NCI-H128 (cell line): ENCODE results near the gene SH3BP4.
A peak's percentile ranks its signal among the peaks of the same experiment; 100 is the strongest.

Experiments
- DNase-seq: peaks from one replicate; lab custom pipeline; 2025; ENCODE audit not compliant: unreplicated experiment; lab: John Stamatoyannopoulos, UW

SH3BP4 gene

DNA sequence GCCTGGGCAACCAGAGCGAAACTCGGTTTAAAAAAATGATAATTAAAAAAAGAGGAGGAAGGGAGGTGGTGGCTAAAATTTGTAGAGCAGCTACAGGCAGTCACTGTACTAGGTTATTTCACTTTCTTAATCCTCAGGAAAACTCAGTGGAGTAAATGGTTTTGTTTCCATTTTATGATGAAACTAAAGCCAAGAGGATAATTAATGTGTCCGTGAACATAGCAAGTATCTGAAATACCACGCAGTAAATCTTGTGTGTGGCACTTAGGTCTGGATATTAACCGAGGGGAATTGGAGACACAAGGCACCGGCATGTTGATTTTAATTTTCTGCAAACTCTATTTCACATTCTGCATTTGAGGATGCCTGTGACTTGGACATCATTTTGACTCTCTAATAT is 14.5 kb downstream of the SH3BP4 start:
- DNase-seq: no peak

DNA sequence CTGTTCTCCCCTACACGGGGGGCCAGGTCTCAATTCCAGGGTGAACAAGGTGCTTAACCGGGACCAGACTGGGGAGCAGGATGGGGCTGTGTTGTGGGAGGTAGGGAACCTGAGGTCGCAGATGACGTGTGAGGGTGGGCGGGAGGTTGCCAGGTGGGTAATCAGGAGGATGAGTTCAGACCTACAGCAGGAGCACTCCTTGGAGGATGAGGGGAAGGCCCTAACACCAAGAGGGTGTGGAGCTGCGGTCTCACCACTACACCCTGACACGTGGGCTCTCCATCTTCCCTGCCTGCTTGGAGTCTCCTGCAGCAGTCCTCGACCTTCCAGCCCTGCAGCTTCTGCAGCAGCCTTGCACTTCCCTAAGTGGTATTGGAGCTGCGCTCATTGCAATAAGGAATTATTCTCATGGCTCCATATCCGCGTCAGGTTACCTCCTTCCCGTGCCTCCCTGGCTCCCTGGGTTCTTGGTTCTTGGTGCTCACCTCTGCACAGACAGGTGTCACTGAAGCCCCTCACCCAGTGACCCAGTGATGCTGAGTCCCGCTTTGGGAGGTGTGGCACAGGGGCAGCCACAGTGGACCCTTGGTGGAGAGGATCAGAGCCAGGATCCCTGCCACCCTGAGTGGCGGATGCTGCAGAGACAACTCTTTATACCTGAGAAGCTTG is 15.5 kb downstream of the SH3BP4 start:
- no peak for DNase-seq

DNA sequence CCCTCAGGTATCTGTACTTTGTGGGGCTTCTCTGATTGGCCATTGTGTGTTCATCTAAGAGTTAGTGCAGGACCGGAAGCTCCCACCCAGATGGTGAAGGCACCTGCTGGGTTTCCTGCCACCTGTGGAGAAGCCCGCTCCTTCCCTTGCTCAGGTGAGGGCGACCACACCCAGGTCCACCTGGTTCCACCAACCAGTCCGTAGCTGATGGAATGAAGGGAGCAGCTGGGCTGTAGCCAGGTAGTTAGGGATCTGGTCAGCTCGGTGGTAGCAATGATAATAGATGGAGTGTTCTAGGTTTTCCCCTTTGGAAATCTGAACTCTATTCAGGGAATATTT is 16.0 kb downstream of the SH3BP4 start:
- DNase-seq: no peak

DNA sequence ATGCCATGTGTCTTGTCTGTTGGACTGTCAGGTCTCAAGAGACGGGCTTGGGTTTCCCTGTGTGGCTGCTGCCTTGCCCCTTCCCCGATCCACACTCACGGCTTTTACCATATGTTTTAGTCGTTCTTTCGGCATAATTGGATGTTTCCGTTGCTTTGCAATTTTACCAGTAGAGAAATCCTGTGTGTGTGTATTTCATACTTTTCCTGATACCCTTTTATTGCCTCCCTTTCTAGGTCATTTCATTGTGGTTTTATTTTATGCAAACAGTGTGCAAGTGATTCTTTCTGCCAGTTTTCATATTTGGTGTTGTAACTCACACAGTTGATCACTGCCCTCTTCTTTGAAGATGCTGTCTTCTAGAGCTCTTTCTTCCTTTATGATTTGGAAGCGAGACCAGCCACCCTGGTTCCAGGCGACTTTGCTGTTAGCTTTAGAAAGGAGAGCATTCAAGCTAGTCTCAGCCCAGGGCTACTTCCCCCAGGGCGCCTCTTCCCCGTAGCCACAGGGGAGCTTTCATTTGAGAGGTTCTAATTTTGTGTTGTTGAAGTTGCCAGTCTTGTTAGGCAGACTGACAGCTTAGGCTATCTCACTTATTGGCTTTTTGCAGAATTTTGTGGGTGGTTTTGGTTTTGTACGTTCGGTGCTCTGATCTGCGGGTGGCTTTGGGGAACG is 17.0 kb downstream of the SH3BP4 start:
- no peak for DNase-seq

DNA sequence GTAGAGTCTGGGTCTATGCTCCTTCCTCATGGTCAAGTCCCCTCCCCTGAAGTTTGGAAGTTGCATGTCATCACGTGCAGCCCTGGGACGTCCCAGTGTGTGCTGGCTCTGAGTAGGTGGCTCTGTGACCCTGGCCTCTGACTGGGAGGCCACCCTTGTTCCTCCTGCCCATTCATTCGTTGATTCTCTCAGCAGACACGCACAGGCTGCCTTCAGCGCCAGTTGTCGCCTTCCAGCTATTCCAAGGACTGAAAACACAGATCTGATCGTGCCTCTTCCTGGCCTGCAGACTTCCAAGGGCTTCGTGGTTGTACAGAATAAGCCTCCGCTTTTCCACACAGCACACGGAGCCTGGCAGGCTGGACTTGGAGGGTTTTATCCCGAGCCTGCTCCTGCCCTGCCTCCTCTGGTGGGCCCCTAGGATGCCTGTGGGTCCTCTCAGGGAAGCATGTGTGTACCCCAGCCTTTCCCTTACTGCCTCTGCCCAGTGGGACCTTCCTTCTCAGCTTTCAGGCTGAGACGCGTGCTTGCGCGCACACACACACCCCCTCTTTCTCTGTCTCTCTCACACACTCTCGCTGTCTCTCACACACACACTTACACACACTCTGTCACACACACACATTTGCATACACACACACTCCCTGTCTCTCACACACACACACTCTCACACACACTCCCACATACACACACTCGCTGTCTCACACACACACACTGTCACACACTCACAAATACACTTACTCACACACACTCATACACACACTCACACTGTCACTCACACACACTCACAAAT is 17.7 kb downstream of the SH3BP4 start:
- DNase-seq: no peak

DNA sequence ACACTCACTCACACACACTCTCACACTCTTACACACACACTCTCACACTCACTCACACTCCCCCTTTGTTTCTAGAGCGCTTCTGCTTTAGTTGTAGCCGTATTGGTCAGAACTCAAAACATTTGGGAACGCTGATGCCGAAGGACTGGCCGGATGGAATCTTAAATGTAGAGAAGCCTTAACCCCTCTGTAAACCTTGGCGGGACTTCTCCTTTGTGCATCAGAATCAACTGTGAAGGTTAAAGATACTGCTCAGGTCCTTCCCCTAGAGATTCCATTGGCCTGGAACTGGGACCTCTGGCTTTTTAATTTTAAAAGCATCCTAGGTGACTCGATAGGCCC is 18.3 kb downstream of the SH3BP4 start:
- DNase-seq: no peak

DNA sequence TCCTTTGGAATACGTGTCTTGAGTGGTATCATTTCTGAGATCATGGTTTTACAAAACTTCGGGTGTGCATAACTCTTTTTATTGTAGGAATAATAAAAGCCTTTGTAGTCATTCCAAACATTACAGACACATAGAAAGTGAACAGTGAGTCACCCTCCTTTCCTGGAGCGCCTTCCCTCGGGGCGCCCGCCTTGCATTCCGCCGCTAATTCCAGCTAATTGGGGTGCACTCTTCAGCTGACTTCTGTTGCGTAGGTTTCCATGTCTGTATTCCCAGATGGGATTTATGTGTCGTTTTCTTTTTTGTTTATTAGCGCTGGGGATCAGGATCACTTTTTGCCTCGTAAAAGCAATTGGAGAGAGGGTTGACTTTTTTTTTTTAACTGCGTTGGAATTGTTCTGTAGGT is 18.7 kb downstream of the SH3BP4 start:
- no peak for DNase-seq

DNA sequence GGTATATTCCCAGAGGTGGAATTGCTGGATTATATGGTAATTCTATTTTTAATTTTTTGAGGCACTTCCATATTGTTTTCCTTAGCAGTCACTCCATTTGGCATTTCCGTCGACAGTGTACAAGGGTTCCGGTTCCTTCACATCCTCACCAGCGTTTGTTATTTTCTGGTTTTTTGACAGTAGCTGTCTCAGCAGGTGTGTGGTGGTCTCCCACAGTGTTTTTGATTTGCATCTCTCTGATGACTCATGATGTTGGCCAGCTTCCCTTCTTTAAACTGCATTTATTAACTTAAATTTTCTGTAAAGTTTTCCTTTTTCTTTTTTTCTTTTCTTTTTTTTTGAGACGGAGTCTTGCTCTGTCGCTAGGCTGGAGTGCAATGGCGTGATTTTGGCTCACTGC is 19.7 kb downstream of the SH3BP4 start:
- no peak for DNase-seq

DNA sequence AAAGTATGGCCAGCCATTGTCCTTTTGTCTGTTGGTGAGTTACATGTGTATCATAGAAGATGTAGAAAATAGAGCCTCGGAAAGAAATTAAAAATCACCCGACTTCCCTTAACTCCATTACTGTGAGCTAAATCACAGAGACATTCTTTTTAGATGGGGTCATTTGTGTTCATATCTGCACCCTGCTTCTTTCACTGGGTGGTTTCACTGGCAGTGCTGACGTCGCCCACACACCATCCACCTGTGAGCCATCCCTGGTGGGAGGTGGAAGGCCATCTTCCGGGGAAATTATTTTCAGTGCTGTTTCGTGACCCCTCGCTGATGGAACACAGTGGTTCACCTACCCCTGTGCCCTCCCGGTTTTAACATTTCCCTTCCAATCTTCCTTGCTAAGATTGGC is 21.2 kb downstream of the SH3BP4 start:
- no peak for DNase-seq

DNA sequence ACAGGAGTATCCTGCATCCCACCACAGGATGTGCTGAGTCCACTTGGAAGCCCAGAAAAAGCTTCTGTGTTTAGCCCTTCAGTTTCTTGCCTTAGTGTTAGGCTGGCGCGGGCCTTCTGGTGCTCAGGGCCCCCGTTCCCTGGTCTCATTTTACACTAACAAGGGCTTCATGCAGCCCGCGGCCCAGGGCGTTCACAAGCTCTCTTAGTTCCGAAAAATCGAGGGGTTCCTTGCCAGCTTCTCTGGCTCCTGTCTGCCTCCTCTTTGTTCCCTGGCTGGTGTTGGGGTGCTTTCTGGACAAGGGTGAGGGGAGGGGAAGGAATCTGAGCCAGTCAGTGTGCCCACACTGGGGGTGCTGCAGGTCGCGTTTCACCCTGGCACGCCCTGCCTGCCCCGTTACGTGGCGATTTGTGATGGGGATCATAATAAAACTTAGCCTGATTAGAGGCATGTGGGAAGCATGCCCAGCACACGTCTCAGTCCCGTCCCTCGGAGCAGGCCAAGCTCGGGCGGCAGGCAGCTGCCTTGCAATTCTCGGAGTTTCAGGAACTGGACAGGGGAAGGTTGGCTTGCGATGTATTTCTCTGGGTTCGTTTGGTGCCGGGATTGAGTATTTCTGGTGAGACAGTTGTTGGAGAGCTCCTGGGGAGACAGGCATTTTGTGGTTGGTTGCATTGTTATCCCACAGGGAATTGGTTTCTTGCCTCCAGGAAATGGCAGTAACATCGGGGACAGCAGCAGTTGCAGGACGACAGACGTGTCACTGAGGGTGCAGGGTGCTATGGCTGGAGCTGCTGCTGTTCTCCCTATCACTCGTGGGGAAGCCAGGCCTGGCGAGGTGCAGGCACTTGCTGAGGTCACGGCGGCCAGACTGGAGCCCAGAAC is 22.9 kb downstream of the SH3BP4 start:
- DNase-seq: no peak

DNA sequence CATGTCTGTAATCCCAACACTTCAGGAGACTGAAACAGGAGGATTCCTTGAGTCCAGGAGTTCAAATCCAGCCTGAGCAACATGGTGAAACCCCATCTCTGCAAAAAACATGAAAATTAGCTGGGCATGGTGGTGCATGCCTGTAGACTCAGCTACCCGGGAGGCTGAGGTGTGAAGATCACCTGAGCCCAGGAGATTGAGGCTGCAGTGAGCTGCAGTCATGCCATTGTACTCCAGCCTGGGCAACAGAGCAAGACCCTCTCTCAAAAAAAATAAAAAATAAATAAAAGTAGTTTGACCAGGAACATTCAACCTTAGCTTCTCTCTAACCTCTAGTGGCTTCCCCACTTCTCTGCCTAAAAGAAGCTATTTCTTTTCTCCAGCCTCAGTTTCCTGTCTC is 23.8 kb downstream of the SH3BP4 start:
- no peak for DNase-seq

DNA sequence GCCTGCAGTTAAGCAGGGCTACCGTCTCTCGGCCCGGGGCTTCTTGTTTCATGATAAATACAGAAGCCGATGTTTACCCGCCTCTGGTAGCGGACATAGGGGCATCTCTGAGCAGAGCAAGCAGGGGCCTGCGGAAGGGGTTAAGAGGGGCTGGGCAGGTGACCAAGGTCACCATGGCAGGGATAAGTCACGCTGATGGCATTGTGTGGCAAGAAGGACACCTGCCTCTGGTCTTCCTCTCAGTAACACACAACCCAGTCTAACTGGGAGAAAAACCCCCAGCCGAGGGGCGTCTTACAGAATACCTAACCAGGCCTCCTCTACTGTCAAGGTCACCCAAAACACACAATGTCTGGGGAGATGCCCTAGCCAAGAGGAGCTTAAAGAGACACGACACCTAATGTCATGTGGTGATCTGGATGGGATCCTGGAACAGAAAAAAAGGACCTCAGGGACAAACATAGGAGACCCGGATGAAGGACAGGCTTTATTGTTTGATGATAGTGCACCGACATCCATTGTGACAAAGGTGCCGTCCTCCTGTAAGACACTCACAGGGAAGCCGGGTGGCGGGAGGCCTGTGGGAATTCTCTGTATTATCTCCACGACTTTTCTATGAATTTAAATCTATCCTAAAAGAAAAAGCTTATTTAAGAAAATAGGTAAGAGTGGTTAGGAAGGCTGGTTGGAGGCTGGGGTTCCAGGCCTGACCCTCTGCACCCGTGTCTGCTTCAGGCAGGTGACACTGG is 24.8 kb downstream of the SH3BP4 start:
- no peak for DNase-seq

DNA sequence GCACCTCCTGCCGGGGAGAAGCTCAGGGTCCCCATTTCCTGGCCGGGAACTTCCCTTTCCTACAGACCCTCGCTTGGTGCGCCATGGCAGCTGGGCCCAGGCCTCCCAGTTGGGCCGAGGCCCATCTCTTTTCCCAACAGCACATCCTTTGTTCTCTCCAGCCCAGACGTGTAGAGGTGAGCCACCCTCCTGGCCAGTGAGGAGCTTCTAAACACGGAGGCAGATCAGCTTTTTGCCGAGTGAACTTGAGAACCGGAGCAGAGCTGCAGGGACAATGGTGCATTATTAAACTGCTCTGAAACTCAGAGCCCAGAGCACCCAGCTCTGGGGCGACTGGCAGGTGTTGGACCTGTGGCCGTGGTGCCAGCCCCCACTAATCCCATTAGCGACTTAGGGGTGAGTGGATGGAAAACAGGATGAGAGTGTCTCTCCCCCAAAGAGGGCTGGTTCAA is 25.4 kb downstream of the SH3BP4 start:
- DNase-seq: no peak

DNA sequence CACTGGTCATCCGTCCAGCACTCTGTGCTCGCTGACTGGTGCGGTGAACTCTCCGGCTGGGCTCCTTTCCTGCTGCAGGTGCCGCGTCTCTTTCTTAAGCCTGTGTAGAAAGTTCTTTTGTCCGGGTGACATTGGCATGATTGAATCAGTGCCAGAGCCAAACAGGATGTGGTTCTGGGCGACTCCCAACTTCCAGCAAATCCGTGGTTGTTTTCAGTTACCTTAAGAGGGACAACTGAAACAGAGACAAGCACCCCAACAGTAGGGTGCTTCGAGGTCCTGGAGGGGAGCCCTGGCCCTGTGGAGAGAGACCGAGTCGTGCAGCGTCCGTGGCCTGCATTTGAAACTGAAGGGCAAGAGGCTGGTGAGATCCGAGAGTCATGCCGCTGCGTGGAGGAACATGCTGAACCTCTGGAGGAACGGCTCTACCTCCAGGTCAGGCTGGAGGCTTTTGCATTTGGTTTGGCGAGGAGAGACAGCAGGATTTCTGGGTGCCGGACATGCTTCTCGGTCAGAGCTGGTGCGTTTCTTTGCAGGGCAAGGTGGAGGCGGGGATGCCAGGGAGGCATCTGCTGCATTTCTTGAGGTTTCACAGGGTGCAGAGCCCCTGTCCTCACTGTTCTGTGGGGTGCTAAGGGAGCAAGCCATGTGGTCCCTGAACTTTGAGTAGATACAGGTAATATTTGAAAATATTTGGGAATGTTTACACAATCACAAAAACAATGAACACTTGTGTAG is 26.8 kb downstream of the SH3BP4 start:
- DNase-seq: no peak

DNA sequence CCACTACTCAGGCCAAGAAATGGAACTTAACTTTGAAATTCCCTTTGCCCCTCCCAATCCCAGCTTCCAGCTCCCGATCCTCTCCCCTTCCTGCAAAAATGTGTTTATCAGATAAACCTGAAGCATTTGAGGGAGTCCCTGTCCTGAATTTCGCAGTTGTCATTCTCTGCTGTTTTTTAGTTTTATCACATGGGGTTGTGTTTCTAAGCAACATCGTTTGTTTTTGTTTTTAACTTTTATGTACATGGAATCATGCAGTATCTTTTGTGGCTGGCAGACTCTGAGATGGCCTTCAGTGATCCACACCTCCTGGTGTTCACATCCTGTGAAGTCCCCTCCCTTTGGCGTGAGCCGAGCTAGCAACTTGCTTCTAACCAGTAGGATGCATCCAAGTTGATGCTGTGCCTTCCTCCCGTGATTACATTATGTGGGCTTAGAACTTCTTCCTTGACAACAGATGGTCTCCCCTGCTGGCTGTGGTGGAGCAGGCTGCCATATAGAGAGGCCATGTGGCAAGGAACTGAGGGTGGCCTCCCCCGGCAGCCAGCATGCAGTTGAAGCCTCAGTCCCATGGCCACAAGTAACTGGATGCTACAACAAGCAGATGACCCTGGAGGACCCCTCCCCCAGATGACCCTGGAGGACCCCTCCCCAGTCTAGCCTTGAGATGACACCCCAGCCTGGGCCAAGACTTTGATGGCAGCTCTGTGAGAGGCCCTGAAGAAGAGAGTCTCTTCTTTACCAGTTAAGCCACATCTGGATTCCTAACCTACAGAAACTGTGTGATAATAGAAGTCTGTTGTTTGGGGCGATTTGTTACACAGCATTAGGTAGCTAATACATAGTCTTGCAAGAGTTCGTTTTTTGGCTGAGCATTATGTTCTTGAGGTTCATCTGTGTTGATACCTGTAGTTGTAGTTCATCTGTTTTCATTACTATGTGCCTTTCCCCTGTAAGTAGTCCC is 27.7 kb downstream of the SH3BP4 start:
- no peak for DNase-seq

DNA sequence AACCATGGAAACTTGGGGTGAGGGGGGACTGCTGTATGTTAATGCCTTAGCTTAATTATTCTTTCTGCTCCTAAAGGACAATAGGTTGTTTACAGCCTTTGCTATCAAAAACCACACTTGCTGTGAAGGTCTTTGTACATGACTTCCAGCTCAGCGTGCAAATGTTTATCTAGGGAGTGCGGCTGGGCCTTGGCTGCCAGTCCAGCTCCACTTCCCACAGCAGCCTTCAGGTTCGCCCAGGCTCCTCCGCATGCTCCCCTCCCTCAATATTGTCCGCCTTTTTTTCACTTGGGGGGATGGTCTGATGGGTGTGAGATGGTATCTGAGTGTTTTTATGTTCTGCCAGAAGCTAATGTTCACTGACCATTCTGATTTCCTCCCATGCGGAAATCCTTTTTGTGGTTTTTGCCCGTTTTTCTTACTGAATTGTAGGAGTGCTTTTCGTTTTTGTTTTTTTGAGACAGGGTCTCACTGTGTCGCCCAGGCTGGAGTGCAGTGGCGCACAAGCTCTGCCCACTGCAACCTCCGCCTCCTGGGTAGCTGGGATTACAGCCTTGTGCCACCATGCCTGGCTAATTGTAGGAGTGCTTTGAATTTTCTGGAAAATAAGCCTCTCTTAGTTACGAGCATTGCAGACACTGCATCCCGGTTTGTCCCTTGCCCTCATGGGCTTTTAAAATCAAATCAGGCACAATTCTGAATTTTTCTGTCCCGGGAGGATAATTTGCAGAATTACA is 28.8 kb downstream of the SH3BP4 start:
- DNase-seq: peak; percentile 26

DNA sequence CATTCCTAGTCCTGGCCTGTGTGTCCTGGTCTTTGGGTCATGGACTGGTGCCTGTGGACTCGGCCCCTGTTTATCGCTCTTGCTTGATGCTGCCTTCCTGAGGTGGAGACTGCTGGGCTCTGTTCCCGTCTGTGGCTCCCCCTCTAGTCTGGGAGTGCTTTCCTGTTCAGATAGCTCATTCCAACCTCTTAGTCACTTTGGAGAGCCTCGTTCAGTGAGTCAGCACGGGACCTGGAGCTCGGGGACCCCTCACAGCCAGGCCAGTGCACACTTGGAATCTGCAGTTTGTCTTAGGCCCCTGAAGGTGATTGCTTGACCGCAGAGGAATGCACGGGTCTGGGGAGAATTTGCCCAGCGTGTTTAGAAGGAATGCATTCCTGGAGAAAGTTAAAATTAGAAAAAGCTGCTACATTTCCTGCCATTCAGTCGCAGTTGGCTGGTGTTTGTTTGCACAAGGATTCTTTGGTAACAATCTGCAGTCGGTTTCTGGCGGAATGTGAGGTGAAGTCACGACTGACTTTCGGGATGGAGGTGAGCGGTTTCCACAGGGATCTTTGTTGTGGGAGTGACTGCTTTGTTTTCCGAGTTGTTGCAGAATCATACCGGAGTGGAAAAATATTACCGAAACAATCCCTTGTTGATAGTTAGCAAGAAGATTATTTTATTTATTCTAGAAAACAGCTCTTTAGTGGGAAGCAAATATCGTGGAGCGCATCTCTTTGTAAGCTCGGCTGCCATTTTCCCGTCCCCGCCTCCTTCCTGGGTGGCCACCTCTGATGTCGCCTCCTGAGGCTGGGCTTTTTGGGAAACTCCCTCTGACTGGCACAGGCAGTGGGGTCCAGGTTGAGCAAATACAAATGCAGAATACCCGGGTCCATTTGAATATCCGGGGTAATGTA is 29.6 kb downstream of the SH3BP4 start:
- peak; percentile 5 for DNase-seq
